ENCODE data around the gene SFI1.
A peak's percentile ranks its signal among the peaks of the same experiment; 100 is the strongest.
"Not testable (repeated sequence)": the region's sequence is repeated elsewhere in the genome, so short reads cannot be mapped to it uniquely, and the experiment has no call there.

The SFI1 gene

DNA sequence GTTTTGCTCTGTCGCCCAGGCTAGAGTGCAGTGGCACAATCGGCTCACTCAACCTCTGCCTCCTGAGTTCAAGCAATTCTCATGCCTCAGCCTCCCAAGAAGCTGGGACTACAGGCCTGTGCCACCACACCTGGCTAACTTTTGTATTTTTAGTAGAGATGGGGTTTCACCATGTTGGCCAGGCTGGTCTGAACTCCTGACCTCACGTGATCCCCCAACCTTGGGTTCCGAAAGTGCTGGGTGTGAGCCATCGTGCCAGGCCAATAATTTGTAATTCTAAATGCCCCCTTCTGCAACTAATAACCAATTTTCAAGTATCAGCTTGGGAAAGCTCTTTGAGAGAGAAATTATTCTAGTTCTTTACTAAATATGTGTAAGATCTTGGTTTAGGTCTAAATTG, 3.0 kb upstream of the SFI1 start:
- DNase-seq (ENCODE audit: low read depth): not testable (repeated sequence)

- DNase-seq (ENCODE audit: low read depth): no peak
Observed at GRCh38 chr22:31495343-31495742, 993 bp upstream of the SFI1 start.

DNA sequence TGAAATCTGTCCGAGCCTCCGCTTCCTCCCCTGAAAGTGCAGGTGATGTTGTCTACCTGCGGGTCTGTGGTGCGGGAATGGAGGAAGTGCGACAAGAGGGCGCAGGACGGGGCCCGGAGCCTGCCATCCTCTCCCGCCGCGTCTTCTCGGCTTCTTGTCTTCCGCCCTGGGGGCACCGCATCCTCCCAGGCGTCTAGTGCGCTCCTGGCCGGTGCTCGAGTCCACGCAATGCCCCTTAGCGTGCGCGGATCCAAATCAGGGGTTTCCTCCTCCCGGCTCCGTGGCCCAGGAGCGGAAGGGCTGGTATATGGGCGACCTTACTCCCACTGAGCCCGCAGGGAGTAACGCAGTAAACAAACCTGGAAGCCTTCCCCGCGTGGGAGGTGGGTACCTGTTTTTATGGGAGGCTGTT, 405 bp downstream of the SFI1 start:
- DNase-seq (ENCODE audit: low read depth): peak; percentile 20

- no peak for DNase-seq (ENCODE audit: low read depth)
Observed at GRCh38 chr22:31497148-31497938, 1.0 kb downstream of the SFI1 start.

GRCh38 chr22:31501738-31502137, 5.4 kb downstream of the SFI1 start:
- DNase-seq (ENCODE audit: low read depth): no peak

GRCh38 chr22:31503211-31503964, 7.1 kb downstream of the SFI1 start:
- no peak for DNase-seq (ENCODE audit: low read depth)

DNA sequence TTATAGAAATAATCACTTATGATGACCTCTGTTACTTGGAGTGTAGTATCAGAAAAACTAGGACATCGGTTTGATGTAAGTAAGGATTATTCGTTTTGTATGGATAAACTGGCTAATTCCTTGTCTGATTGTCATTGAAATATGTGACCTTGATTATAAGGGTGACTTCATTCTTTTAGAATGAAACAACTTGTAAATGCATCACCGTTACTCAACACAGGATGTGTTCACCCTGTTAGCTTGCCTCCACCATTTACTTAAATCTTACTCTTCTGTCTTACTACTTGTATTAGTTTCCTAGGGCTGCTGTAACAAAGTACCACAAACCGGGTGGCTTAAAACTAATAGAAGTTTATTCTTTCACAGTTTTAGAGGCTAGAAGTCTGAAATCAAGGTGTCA, 7.9 kb downstream of the SFI1 start:
- no peak for DNase-seq (ENCODE audit: low read depth)

- not testable (repeated sequence) for DNase-seq (ENCODE audit: low read depth)
Observed at GRCh38 chr22:31507517-31507916, 11.2 kb downstream of the SFI1 start.

DNA sequence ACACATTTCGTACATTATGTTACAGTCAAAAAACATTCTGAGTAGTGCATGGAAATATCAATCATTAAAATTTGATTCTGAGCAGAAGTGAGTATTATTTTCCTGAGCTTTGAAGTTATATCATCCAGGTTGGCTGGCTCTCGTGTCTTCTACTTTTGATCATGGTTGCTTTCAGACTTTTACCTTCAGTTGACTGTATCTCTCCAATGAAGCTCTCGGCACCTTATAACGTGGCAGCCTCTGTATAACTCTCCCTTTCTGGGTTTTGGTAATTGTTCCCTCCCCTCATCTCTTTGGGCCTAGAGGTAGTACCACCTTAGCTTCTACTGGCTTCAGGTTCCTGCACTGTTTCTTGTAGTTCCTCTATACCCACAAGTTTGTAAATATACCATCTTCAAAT, 12.2 kb downstream of the SFI1 start:
- DNase-seq (ENCODE audit: low read depth): no peak

DNA sequence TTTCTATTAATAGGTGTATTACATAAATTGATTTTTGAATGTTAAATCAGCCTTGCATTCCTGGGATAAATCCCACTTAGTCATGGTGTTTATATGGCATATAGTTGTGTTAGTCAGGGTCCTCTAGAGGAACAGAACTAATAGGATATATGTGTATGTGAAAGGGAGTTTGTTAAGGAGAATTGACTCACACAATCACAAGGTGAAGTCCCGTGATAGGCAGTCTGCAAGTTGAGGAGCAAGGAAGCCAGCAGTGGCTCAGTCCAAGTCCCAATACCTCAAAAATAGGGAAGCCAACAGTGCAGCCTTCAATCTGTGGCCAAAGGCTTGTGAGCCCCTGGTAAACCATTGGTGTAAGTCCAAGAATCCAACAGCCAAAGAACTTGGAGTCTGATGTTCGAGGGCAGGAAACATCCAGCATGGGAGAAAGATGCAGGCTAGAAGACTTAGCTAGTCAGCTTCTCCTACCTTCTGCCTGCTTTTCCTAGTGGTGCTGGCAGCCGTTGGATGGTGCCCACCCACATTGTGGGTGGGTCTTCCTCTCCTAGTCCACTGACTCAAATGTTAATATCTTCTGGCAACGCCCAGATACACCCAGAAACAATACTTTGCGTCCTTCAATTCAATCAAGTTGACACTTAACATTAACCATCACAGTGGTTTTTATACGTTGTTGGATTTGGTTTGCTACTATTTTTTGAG, 12.9 kb downstream of the SFI1 start:
- DNase-seq (ENCODE audit: low read depth): no peak

GRCh38 chr22:31520051-31520450, 23.7 kb downstream of the SFI1 start:
- DNase-seq (ENCODE audit: low read depth): no peak

- not testable (repeated sequence) for DNase-seq (ENCODE audit: low read depth)
Observed at GRCh38 chr22:31524132-31524531, 27.8 kb downstream of the SFI1 start.

DNA sequence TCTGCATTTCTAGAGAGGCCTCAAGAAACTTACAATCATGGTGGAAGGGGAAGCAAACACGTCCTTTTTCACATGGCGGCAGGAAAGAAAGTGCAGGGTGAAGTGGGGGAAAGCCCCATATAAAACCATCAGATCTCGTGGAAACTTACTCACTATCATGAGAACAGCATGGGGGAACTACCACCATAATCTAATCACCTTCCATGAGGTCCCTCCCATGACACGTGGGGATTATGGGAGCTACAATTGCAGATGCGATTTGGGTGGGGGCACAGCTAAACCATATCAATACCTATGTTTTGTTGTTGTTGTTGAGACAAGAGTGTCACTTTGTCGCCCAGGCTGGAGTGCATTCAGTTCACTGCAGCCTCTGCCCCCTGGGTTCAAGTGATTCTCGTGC, 29.9 kb downstream of the SFI1 start:
- DNase-seq (ENCODE audit: low read depth): no peak

GRCh38 chr22:31530823-31531195, 34.5 kb downstream of the SFI1 start:
- DNase-seq (ENCODE audit: low read depth): no peak

GRCh38 chr22:31532060-31532459, 35.7 kb downstream of the SFI1 start:
- no peak for DNase-seq (ENCODE audit: low read depth)

DNA sequence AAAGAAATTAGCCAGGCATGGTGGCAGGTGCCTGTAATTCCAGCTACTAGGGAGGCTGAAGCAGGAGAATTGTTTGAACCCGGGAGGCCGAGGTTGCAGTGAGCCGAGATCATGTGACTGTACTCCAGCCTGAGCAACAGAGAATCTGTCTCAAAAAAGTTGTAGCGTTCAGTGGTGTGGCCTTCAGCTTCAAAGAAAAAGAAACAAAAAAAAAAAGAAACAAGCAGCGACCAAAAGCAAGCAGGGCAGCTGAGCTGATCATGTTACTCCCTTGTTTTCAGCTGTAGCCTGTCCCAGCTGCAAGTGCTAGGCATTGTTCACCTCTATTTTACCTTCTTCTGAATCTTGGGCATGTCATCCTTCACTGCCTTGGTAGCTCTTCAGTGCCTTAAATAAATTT, 37.0 kb downstream of the SFI1 start:
- no peak for DNase-seq (ENCODE audit: low read depth)

DNA sequence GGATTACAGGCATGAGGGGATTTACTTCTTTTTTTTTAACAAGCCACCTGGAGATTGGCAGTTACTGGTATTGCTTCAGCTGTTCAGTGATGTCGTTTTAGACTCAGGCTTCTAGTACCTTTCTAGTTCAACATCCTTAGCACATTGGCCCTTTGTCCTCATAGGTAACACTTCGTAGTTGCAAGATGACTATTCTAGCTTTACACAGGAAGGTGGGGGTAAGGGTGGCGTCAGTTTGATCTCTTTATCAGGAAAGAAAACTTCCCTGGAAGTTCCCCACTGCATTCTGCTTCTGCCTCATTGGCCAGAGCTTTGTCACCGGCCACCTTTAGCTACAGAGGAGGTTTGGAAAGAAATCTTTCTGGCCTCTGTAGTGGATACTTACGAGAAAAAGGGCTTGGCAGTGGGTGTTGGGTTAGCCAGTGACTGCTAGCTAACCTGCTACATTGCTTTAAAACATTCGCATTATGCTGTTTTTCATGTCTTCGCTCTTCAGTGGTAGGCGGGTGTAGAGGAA, 40.7 kb downstream of the SFI1 start:
- no peak for DNase-seq (ENCODE audit: low read depth)

DNA sequence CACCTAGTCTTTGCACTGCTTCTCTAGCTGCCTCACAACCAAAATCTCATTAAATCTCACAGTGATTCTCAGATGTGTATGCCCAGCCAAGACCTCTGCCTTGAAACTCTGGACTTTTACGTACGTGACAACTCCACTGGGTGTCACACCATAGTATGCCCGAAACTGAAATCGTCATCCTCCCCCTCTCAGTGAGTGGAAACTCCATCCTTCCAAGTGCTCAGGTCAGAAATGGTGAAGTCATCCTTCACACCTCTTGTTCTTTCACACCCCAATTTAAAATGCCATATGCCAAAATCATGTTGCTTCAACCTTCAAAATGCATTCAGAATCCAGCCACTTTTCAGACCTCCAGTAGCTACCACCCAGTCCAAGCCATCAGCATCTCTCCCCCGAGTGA, 42.5 kb downstream of the SFI1 start:
- no peak for DNase-seq (ENCODE audit: low read depth)

DNA sequence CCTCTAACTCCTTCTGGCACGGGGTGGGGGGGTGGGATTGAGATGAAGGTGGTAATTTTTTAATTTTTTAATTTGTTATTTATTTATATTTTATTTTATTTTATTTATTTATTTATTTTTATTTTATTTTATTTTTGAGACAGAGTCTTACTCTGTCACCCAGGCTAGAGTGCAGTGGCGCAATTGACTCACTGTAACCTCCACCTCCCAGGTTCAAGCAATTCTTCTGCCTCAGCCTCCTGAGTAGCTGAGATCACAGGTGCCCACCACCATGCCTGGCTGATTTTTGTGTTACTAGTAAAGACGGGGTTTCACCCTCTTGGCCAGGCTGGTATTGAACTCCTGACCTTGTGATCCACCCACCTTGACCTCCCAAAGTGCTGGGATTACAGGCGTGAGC, 43.8 kb downstream of the SFI1 start:
- not testable (repeated sequence) for DNase-seq (ENCODE audit: low read depth)

DNA sequence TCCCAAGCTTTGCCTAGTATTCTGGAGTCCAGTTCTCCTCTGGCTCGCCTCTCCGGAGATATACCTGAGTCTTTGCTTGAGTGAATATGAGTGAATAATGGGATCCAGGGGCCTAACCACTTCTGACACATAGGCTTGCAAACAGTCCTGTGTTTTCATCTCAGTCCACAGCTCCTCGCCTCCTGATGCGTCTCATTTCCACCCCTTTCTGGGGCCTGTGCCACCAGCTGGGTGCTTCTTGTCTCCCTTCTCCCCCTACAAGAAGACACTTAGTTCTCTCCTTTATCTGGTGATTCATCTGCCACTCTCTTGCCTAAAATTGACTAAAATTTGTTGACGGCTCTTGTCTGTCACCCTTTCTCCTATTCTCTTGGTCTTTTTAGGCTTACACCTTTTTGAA, 44.6 kb downstream of the SFI1 start:
- no peak for DNase-seq (ENCODE audit: low read depth)

- no peak for DNase-seq (ENCODE audit: low read depth)
Observed at GRCh38 chr22:31544481-31545480, 48.4 kb downstream of the SFI1 start.
